HG03025 (cell line): Measurements from ENCODE around the gene KIF20B.
"Not testable (repeated sequence)": the region's sequence is repeated elsewhere in the genome, so short reads cannot be mapped to it uniquely, and the experiment has no call there.

Experiments
- ATAC-seq: cut with Tn5 transposase; IDR thresholded peaks from one replicate; pipeline ENCODE4 v1.9.1; 2021; ENCODE audit warnings: mild to moderate bottlenecking, moderate library complexity; ENCODE audit not compliant: unreplicated experiment, low FRiP score

Gene KIF20B

GRCh38 chr10:89690027-89690426 is 11.4 kb upstream of the KIF20B start:
- no peak for ATAC-seq

DNA sequence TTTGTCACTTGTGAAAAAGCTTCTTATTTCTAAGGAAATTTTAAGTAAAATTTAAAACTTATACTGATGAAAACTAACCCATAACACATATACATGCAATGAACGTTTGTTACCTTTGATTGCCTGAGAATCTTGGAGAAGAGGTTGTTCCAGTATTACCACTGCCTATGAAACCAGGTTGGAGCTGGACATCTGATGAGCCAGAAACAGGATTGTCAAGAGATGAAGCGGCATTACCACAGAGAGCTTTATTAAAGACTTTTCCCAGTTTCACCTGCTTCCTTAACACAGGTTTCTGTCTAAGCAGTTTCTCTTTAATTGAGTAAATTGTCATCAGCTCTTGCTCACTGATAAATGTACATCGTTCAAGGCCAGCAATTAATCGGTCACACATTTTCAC is 9.0 kb upstream of the KIF20B start:
- no peak for ATAC-seq

DNA sequence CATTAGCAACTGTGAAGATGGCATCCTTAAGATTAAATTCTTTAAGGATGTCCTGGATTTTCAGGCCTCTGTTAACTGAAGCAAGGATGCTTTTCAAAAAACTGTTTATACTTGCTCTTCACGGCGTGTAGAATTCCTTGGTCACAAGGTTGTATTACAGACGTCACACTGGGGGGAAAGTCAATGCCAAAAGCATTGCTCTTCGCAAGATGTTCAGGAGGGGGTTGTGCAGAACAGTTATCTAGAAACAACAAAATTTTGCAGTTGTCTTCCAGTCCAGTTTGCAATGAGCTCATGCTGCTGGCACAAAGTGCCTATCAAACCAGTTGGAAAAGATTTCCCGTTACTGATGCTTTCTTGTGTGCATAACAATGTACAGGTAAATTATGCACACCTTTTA is 8.2 kb upstream of the KIF20B start:
- ATAC-seq: no peak

- ATAC-seq: no peak
Measured at GRCh38 chr10:89695307-89695706, 6.1 kb upstream of the KIF20B start.

DNA sequence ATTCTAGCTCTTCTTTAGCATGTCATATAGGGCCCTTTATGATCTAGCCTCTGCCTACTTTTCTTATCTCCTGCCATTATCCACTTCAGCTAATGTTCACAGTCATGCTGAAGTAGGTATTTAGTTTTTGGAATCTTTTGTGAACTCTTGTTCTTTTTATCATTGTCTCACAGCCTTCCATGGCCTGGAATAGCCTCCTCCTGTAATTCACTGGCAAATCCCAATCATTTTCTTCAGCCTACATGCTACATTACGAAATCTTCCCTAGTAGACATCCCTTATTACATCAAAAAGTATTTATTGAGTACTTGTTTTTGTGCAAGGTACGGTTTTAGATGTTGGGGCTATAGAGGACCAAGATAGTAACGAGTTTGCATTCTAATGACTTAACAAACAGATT is 3.4 kb upstream of the KIF20B start:
- ATAC-seq: no peak

- ATAC-seq: no peak
Measured at GRCh38 chr10:89699581-89700064, 1.8 kb upstream of the KIF20B start.

DNA sequence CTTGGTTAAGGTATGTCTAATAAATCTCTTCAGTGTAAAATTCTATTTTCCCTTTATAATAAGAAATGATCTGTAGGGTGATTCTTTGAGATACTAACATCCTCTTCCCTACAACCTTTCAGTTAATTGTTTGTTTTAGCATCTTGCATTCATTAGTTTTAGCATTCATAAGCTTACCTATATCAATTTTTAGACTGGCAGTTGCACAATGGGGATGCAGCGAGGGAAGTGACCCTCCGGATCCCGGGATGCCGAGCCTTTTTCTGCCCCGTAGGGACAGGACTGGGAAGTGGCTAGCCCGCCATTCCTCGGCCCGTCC is 508 bp upstream of the KIF20B start:
- no peak for ATAC-seq

GRCh38 chr10:89702121-89702480 is 711 bp downstream of the KIF20B start:
- ATAC-seq: no peak

- ATAC-seq: no peak
Measured at GRCh38 chr10:89705466-89705865, 4.1 kb downstream of the KIF20B start.

DNA sequence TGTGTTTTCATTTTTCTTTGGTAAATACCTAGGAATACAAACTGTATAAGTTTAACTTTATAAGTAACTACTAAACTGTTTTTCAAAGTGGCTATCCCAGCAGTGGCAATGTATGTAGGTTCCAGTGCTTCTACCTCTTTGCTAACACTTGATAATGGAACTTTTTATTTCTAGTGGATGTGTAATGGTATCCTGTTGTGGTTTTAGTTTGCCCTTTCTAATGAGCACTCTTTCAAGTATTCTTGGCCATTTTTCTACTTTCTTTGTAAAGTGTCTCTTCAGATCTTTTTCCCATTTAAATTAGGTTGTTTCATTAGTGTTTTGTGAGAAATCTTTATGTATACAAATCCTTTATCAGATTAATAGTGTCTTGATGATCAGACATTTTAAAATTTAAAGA is 4.6 kb downstream of the KIF20B start:
- no peak for ATAC-seq

DNA sequence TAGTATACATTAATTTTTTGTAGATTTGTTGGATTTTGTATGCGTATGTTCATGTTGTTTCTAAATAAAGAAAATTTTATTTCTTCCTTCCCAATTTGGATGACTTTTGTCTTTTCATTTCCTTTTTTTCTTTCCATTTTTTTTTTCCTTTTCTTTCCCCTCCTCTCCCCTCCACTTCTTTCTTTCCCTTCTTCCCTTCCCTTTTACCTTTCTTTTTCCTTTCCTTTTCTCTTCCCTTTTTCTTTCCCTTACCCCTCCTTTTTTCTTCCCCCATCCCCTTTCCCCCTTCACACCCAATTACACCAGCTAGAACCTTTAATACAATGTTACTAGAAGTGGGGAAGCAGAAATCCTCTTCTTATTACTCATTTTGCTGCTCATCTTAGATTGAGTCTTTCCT is 6.0 kb downstream of the KIF20B start:
- no peak for ATAC-seq

GRCh38 chr10:89710753-89711152 is 9.4 kb downstream of the KIF20B start:
- no peak for ATAC-seq

GRCh38 chr10:89734616-89735015 is 33.2 kb downstream of the KIF20B start:
- no peak for ATAC-seq

DNA sequence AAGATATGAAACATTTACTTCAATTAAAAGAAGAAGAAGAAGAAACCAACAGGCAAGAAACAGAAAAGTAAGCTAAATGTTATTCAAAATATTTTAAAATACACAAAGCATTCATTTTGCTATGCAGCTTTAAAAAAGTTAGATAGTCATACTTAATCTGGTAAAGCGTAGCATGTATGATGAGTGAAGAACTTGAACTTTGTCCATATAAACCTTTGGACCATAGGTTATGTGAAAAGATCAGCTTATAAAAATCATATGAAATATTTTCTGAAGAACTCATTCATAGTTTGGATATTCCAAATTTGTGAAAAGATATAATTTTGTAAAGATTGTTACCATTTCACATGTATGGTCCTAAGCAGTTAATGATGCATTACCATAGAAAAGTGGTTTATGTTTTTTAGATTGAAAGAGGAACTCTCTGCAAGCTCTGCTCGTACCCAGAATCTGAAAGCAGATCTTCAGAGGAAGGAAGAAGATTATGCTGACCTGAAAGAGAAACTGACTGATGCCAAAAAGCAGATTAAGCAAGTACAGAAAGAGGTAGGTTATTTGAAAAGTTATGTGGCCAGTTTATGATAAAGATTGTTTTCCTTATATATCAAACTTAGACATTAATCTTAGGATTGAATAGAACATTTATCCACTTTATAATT is 37.3 kb downstream of the KIF20B start:
- ATAC-seq: peak; percentile 91

DNA sequence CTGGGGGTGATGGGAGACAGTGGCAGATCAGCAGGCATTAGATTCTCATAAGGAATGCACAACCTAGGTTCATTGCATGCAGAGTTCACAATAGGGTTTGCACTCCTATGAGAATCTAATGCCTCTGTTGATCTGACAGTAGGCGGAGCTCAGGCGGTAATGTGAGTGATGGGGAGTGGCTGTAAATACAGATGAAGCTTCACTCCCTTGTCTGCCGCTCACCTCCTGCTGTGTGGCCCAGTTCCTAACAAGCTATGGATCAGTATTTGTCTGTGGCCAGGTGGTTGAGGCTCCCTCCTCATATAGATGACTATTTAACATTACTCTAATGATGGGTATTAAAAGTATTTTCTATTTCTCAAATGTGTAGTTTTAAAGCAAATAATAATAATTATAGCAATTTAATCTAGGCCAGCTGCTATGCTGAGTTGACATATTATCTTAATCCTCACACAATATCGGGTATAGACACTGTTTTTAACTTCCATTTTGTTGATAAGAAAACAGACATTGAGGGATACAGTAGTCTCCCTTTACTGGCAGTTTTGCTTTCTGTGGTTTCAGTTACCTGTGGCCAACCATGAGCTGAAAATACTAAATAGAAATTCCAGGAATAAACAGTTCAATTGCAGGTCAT is 39.9 kb downstream of the KIF20B start:
- ATAC-seq: no peak

DNA sequence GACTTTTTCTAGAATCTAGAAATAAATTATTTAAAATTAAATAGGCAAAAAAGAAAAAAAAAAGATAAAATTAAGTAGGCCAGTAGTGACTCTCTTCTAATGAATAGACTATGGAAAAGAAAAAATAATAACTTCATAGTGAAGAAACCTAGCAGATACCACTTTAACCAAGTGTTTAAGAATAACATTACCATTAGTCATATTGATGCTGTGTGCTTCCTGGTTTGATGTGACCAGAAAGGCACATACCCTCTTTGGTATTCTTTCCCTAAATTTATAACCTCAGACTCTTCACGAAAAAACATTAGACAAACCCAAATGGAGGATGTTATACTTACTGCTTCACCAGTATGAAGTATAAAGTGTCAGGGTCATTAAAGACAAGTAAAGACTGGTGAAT is 42.6 kb downstream of the KIF20B start:
- ATAC-seq: no peak

- no peak for ATAC-seq
Measured at GRCh38 chr10:89745903-89746302, 44.5 kb downstream of the KIF20B start.

GRCh38 chr10:89750441-89750840 is 49.1 kb downstream of the KIF20B start:
- ATAC-seq: no peak

GRCh38 chr10:89755374-89755773 is 54.0 kb downstream of the KIF20B start:
- ATAC-seq: no peak

DNA sequence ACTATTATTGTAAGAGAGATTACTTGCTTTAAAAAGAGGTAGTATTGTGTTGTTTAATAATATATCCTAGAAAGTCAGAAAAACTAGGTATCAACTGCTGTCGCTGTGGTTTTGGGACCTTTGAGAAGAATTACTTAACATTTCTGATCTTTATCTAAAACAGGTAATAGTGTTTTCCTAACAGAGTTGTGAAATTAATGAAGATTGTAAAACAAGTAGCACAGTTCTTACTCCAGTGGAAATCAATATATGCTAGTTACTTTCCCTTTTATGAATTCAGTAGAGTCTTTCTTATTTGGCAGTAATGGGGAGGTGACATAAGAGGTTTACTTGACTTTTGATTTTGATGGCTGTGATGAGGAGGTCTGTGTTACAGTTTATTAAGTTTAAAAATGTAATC is 58.1 kb downstream of the KIF20B start:
- no peak for ATAC-seq

- ATAC-seq: not testable (repeated sequence)
Measured at GRCh38 chr10:89763671-89764070, 62.3 kb downstream of the KIF20B start.

DNA sequence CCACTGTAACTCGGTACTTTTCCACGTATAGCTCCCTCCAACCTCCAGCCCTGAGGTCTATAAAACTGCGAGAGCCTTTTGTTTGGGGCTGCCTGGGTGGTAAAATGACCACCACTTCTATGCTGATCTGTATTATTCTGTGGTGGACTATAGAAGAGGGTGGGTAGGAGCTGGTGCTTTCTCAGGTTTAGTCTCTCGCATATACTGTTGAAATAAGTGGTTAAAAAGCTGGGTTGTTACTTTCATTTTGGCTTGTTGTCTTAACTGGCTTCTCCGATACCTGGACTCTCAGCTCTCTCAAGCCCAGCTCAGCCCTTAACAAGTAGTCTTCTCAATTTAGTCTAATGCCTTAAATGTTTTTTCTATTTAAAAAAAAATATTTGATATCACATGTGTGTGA is 70.3 kb downstream of the KIF20B start:
- ATAC-seq: no peak

DNA sequence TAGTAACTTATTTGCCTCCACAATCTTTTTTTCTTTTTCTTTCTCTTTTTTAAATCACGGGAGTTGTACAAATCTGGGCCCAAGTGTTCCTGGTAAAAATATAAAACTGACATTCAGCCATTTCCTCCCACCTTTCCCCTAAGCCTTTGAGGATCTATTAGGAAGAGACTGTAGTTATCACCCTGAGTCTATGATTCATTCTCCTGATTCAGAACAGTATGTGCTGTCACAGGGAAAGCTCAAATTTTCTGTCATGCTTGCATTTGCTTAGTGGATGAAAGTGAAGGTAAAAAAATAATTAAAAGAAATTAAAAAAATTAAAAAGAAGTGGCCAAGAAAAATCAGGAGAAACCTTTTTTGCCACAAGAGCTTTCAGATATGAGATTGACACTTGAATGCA is 71.7 kb downstream of the KIF20B start:
- no peak for ATAC-seq
